ENCODE results near the gene EML6.

DNA sequence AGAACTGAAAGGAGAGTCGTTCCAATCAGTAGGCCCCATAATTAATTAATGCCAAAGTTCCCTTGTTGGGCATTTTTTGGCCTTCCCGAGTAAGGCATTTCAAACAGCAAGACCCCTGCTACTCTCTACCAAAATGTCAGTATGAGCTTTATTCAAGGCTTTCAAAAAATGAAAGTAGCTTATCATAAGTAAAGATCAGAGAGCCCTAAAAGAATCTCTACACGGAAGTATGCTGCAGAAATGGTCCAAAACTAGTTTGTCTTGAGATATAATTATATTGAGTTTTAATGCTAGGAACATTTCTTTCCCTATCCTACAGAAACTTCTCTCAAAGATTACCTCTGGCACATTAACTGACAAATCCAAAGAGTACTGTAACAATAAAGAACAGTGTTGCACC, 282.8 kb downstream of the EML6 start:
- TF ChIP-seq, protein P1, sequence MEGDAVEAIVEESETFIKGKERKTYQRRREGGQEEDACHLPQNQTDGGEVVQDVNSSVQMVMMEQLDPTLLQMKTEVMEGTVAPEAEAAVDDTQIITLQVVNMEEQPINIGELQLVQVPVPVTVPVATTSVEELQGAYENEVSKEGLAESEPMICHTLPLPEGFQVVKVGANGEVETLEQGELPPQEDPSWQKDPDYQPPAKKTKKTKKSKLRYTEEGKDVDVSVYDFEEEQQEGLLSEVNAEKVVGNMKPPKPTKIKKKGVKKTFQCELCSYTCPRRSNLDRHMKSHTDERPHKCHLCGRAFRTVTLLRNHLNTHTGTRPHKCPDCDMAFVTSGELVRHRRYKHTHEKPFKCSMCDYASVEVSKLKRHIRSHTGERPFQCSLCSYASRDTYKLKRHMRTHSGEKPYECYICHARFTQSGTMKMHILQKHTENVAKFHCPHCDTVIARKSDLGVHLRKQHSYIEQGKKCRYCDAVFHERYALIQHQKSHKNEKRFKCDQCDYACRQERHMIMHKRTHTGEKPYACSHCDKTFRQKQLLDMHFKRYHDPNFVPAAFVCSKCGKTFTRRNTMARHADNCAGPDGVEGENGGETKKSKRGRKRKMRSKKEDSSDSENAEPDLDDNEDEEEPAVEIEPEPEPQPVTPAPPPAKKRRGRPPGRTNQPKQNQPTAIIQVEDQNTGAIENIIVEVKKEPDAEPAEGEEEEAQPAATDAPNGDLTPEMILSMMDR (IDR thresholded peaks at IDR 0.05 in 4 of 5, conservative IDR thresholded peaks at IDR 0.05 in 1 of 5): no peak
- no peak for TF ChIP-seq POLR2A (IDR thresholded peaks at IDR 0.05)

Data from gastrocnemius medialis (tissue), 4 donors.